ENCODE measurements around the gene CTAGE4. TPM values are rescaled to one million over a fixed set of nuclear protein-coding genes. Genes with fewer than 3 reads are reported as not detected.
"Not testable (repeated sequence)": the region's sequence is repeated elsewhere in the genome, so short reads cannot be mapped to it uniquely, and the experiment has no call there.

The CTAGE4 gene
- total and polyA plus RNA-seq, 9 of the 15 experiments (the other 6 are each of a cell fraction or from before 2014, with no cell fraction given) = 0.04 to 0.17 (median 0.07) TPM; not detected in 5

- H3K4me1 ChIP-seq (replicated peaks in 1 of 2; ENCODE audit: control insufficient read depth in 2 of 2, insufficient read depth in 2 of 2, low read length in 2 of 2) = no peaks in the 10 kb centered on the region
- no peaks in the 10 kb centered on the region for H3K36me3 ChIP-seq (ENCODE audit: control insufficient read depth, insufficient read depth, low read length)
- ATAC-seq (no peak), FAIRE-seq (no peak), DNase-seq (ENCODE audit: extremely low read depth in 1 of 4, low spot score in 3 of 4) (no peak)
- no TSS peak for BruUV-seq (replicated peaks)
- H3K4me3 ChIP-seq = no peak overlapping the region
- H3K4me2 ChIP-seq (ENCODE audit: insufficient read depth, low read length) = no peak overlapping the region
- 2% methylated on average over 2 of the region's 2 CpGs for WGBS (ENCODE audit: insufficient coverage, low coverage, missing lambda C conversion rate)
- H3K9me1 ChIP-seq (ENCODE audit: control insufficient read depth, insufficient read depth, low read length) = no peaks in the 10 kb centered on the region
- H3K27me3 ChIP-seq (ENCODE audit: control insufficient read depth in 2 of 2, insufficient read depth in 2 of 2, low read length in 2 of 2) = no peaks in the 10 kb centered on the region
- TF ChIP-seq MAFG (tag; conservative IDR thresholded peaks at IDR 0.05) (0 out of 2 replicates have a peak, but pooled peaks have one; percentile 38), C11orf30 (IDR thresholded peaks at IDR 0.05; ENCODE audit: low read depth) (peak; percentile 64), ZNF316 (IDR thresholded peaks at IDR 0.05) (peak; percentile 85), ELF4 (CRISPR knock-in tag; IDR thresholded peaks at IDR 0.05) (no peak)
- no peaks in the 10 kb centered on the region for H3K79me2 ChIP-seq (ENCODE audit: control insufficient read depth, insufficient read depth, low read length)
- no peak overlapping the region for H2AFZ ChIP-seq (ENCODE audit: low read depth, low read length)
- H3K9ac ChIP-seq (ENCODE audit: insufficient read depth in 1 of 2, low read depth in 2 of 2, low read length in 2 of 2) = no peak overlapping the region
- CTCF ChIA-PET (ENCODE audit: low intra/inter-chr PET ratio) = no interaction called here
- intact Hi-C loops (cut with micrococcal nuclease) (no loop called here), in situ Hi-C loops (cut with MboI) (loop anchor here (25.0 kb wide), 1 partner anchor 173 kb away; no protein-coding TSS in a partner anchor)
- POLR2A ChIA-PET = no interaction called here
- no peaks in the 10 kb centered on the region for H4K20me1 ChIP-seq (replicated peaks; ENCODE audit: control insufficient read depth, insufficient read depth, low read length)
- no peak overlapping the region for H3K27ac ChIP-seq (ENCODE audit: extremely low read depth, low read depth, low read length)
- H3K9me3 ChIP-seq (replicated peaks; ENCODE audit: control insufficient read depth, insufficient read depth, low read depth, low read length) = no peaks in the 10 kb centered on the region
These were observed 18.5 kb upstream of the CTAGE4 start for GRCh38 chr7:144164784-144165183.

- H3K4me2 ChIP-seq (ENCODE audit: insufficient read depth, low read length); H3K4me3 ChIP-seq; H3K9ac ChIP-seq (ENCODE audit: insufficient read depth in 1 of 2, low read depth in 2 of 2, low read length in 2 of 2); H4K20me1 ChIP-seq (replicated peaks; ENCODE audit: control insufficient read depth, insufficient read depth, low read length); CTCF ChIA-PET (ENCODE audit: low intra/inter-chr PET ratio); POLR2A ChIA-PET; DNase-seq (ENCODE audit: extremely low read depth in 1 of 4, low spot score in 3 of 4); H3K27ac ChIP-seq (ENCODE audit: extremely low read depth, low read depth, low read length); H3K9me3 ChIP-seq (replicated peaks; ENCODE audit: control insufficient read depth, insufficient read depth, low read depth, low read length); H3K27me3 ChIP-seq (ENCODE audit: control insufficient read depth in 2 of 2, insufficient read depth in 2 of 2, low read length in 2 of 2); H2AFZ ChIP-seq (ENCODE audit: low read depth, low read length); H3K4me1 ChIP-seq (replicated peaks in 1 of 2; ENCODE audit: control insufficient read depth in 2 of 2, insufficient read depth in 2 of 2, low read length in 2 of 2); BruUV-seq (replicated peaks); ATAC-seq; H3K9me1 ChIP-seq (ENCODE audit: control insufficient read depth, insufficient read depth, low read length); FAIRE-seq; H3K79me2 ChIP-seq (ENCODE audit: control insufficient read depth, insufficient read depth, low read length); H3K36me3 ChIP-seq (ENCODE audit: control insufficient read depth, insufficient read depth, low read length): not testable (repeated sequence)
- 0% methylated on average over 4 of the region's 4 CpGs for WGBS (ENCODE audit: insufficient coverage, low coverage, missing lambda C conversion rate)
- in situ Hi-C loops (cut with MboI) = loop anchor here (25.0 kb wide), 1 partner anchor 166 kb away; no protein-coding TSS in a partner anchor
- intact Hi-C loops (cut with micrococcal nuclease) = loop anchor here (10.0 kb wide), 1 partner anchor 223 kb away; no protein-coding TSS in a partner anchor
These were observed 11.5 kb upstream of the CTAGE4 start for GRCh38 chr7:144171594-144172350.

Measured in K562 (cell line).